ENCODE data around the gene GPC5.

Gene GPC5

DNA sequence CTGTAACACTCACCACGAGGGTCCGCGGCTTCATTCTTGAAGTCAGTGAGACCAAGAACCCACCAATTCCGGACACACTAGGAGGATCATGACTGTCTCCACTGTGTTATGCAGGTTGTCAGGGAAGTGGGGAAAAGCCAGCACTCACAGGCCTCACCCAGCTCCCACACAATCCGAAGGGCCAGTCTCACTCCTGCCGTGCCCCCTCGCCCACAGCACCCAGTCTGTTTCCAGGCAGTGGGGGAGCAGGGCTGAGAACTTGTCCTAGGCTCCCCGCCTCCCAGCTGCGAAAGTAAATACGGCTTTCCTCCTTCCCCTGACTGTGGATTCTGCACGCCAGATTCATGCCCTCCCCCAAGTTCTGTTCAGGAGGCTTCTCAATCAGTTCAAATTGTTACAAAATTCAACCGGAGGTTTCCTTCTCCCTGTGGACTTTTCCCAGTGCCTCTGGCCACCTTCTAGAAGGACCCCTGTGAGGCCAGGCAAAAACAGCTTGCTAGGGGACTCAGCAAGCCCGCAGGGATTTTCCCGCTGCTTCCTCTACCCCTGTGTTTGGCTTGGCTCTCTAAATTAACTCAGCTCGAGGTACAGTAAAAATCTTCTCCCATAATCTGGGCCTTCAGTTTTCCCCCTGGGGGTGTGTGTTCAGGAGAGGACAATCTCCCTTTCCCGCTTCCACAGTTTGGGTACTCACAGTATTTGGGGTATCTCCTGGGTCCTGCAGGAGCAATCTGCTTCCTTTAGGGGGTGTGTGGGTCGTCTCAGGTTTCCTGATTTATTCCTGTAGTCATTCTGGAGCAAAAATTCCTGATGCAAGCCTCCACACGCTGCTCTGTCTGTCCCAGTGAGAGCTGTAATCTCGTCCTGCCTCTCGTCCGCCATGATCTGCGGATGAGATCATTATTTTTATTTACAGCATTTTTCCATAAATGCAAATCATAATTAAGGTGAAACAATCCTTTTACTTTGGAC is 899.8 kb downstream of the GPC5 start:
- no peak overlapping the region for H3K9ac ChIP-seq (ENCODE audit: low read depth, low read length)
- H3K9me3 ChIP-seq (ENCODE audit: control insufficient read depth, insufficient read depth, low read length): no peaks in the 10 kb centered on the region
- H3K36me3 ChIP-seq (ENCODE audit: insufficient read depth, low read length): no peaks in the 10 kb centered on the region
- no peaks in the 10 kb centered on the region; the same call in 1 of the 2 replicates for H3K4me1 ChIP-seq (ENCODE audit: insufficient read depth, low read length)

DNA sequence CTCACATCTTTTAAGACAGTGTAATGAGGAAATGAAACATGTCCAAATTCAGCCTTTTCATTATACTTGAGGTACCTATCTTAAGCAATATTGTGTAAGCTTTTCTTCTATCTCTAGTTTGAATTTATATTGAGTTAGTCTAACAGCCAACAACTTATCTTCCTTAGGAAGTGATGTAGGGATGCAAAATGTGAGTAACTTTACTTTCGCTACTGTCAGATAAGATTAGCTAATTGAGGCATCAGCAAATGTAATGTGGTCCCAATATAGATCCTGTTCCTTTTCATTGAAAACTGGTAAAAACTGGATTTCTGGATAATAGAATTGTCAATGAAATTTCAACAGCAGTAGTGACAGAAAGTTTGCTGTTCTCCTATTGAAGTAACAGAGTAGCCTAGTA is 902.2 kb downstream of the GPC5 start:
- Histone ChIP-seq H3K9ac (ENCODE audit: low read depth, low read length) (no peak overlapping the region), H3K4me1 (ENCODE audit: insufficient read depth, low read length) (no peaks in the 10 kb centered on the region; the same call in 1 of the 2 replicates), H3K36me3 (ENCODE audit: insufficient read depth, low read length) (no peaks in the 10 kb centered on the region), H3K9me3 (ENCODE audit: control insufficient read depth, insufficient read depth, low read length) (no peaks in the 10 kb centered on the region)

GRCh38 chr13:92303428-92303827 is 905.0 kb downstream of the GPC5 start:
- Histone ChIP-seq H3K9ac (ENCODE audit: low read depth, low read length) (no peak overlapping the region), H3K9me3 (ENCODE audit: control insufficient read depth, insufficient read depth, low read length) (0 out of 2 replicates have a peak, but pooled peaks cover 2% of the 10 kb centered on the region), H3K4me1 (ENCODE audit: insufficient read depth, low read length) (no peaks in the 10 kb centered on the region; the same call in 1 of the 2 replicates), H3K36me3 (ENCODE audit: insufficient read depth, low read length) (no peaks in the 10 kb centered on the region)

GRCh38 chr13:92307752-92308151 is 909.3 kb downstream of the GPC5 start:
- H3K9me3 ChIP-seq (ENCODE audit: control insufficient read depth, insufficient read depth, low read length): 0 out of 2 replicates have a peak, but pooled peaks cover 2% of the 10 kb centered on the region
- no peaks in the 10 kb centered on the region for H3K36me3 ChIP-seq (ENCODE audit: insufficient read depth, low read length)
- H3K4me1 ChIP-seq (ENCODE audit: insufficient read depth, low read length): no peaks in the 10 kb centered on the region
- no peak overlapping the region for H3K9ac ChIP-seq (ENCODE audit: low read depth, low read length)

DNA sequence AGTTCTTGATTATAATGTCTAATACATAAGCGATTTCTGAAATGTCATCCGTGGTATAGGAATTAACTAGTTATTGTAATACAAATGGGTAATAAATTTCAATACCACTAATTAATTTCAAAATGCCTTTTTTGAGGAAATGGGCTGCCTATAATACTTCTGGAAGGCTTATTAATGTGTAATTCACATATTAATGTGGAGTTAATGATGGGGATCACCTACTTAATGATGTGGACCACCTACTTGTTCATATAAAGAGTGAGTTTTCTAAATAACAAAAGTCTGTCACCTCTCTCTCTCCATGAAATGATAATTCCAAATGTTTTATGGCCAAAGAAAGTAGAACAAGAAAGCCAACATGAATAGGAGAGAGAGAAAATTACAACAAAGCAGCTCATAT is 914.4 kb downstream of the GPC5 start:
- no peaks in the 10 kb centered on the region for H3K36me3 ChIP-seq (ENCODE audit: insufficient read depth, low read length)
- no peaks in the 10 kb centered on the region for H3K9me3 ChIP-seq (ENCODE audit: control insufficient read depth, insufficient read depth, low read length)
- H3K9ac ChIP-seq (ENCODE audit: low read depth, low read length): no peak overlapping the region
- no peaks in the 10 kb centered on the region for H3K4me1 ChIP-seq (ENCODE audit: insufficient read depth, low read length)

DNA sequence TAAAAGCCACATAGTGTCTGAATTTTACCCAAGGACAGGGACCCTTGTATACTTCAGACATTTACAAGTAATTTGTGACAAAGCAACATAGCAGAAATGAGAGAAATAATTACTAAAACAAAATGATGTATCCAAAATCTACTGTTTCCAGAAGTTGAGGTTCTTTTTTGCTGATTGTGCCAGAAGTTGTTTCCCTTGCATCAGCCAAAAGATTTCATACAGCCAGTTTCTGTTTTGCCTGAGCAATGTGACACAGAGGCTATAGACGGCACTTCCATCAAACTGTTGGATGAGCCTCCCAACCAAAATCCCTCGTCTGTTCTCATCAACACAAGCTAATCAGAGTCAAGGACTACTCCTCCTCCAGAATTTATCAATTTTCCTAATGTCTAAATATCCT is 915.0 kb downstream of the GPC5 start:
- Histone ChIP-seq H3K9me3 (ENCODE audit: control insufficient read depth, insufficient read depth, low read length) (no peaks in the 10 kb centered on the region), H3K4me1 (ENCODE audit: insufficient read depth, low read length) (no peaks in the 10 kb centered on the region)

GRCh38 chr13:92315265-92315664 is 916.8 kb downstream of the GPC5 start:
- H3K36me3 ChIP-seq (ENCODE audit: insufficient read depth, low read length): no peaks in the 10 kb centered on the region
- H3K9ac ChIP-seq (ENCODE audit: low read depth, low read length): no peak overlapping the region
- no peaks in the 10 kb centered on the region for H3K4me1 ChIP-seq (ENCODE audit: insufficient read depth, low read length)
- no peaks in the 10 kb centered on the region for H3K9me3 ChIP-seq (ENCODE audit: control insufficient read depth, insufficient read depth, low read length)

More for the DNA sequence above, 915.0 kb downstream of the GPC5 start:
- H3K36me3 ChIP-seq (ENCODE audit: insufficient read depth, low read length): no peaks in the 10 kb centered on the region
- no peak overlapping the region for H3K9ac ChIP-seq (ENCODE audit: low read depth, low read length)

GRCh38 chr13:92316030-92316429 is 917.6 kb downstream of the GPC5 start:
- H3K9me3 ChIP-seq (ENCODE audit: control insufficient read depth, insufficient read depth, low read length): no peaks in the 10 kb centered on the region
- H3K9ac ChIP-seq (ENCODE audit: low read depth, low read length): no peak overlapping the region
- no peaks in the 10 kb centered on the region for H3K4me1 ChIP-seq (ENCODE audit: insufficient read depth, low read length)
- H3K36me3 ChIP-seq (ENCODE audit: insufficient read depth, low read length): no peaks in the 10 kb centered on the region

DNA sequence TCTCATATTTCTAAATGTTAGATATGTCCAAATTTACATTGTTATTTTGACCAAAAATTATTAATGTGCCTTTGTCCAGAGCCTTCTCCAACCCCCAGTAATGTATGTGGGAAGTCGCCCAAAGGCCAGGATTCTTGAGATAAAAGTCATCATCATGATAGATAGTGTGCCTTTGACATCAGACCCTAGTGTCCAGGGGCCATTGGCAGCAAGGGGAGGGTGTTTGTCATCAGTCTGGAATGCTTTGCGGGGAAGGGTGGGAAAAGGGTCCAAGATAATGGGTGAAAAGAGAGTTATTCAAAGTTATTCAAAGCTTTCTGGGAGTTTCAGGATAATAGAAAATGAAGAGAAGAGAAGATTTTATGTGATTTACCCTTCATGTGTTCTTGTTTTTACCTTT is 918.6 kb downstream of the GPC5 start:
- Histone ChIP-seq H3K36me3 (ENCODE audit: insufficient read depth, low read length) (no peaks in the 10 kb centered on the region), H3K9me3 (ENCODE audit: control insufficient read depth, insufficient read depth, low read length) (no peaks in the 10 kb centered on the region), H3K4me1 (ENCODE audit: insufficient read depth, low read length) (no peaks in the 10 kb centered on the region), H3K9ac (ENCODE audit: low read depth, low read length) (no peak overlapping the region)

DNA sequence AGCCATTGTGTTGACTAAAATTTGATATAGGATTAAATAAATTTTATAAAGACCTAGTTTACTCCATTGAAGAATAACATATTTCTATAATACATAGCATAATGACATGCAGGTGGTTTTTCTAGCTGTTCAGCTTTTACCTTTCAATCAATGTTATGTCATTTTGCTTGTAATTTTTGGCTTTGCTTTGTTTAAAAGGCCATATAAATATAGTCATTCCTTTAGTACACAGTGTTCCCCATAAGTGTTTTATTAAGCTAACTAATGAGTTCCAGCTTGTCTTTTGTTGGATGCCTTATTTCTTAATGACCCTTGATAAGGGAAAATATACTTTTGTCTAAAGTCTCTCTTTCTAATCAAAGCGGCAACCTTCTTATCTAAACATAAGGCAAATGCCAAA is 921.9 kb downstream of the GPC5 start:
- H3K4me1 ChIP-seq (ENCODE audit: insufficient read depth, low read length): no peaks in the 10 kb centered on the region
- no peaks in the 10 kb centered on the region for H3K36me3 ChIP-seq (ENCODE audit: insufficient read depth, low read length)
- no peaks in the 10 kb centered on the region for H3K9me3 ChIP-seq (ENCODE audit: control insufficient read depth, insufficient read depth, low read length)
- H3K9ac ChIP-seq (ENCODE audit: low read depth, low read length): no peak overlapping the region

GRCh38 chr13:92321174-92321573 is 922.8 kb downstream of the GPC5 start:
- H3K9ac ChIP-seq (ENCODE audit: low read depth, low read length): no peak overlapping the region
- H3K4me1 ChIP-seq (ENCODE audit: insufficient read depth, low read length): no peaks in the 10 kb centered on the region
- no peaks in the 10 kb centered on the region for H3K36me3 ChIP-seq (ENCODE audit: insufficient read depth, low read length)
- H3K9me3 ChIP-seq (ENCODE audit: control insufficient read depth, insufficient read depth, low read length): no peaks in the 10 kb centered on the region

- H3K36me3 ChIP-seq (ENCODE audit: insufficient read depth, low read length): no peaks in the 10 kb centered on the region
- peaks cover 6% of the 10 kb centered on the region; the same call in 1 of the 2 replicates for H3K4me1 ChIP-seq (ENCODE audit: insufficient read depth, low read length)
Observed at GRCh38 chr13:92345627-92346026, 947.2 kb downstream of the GPC5 start.

DNA sequence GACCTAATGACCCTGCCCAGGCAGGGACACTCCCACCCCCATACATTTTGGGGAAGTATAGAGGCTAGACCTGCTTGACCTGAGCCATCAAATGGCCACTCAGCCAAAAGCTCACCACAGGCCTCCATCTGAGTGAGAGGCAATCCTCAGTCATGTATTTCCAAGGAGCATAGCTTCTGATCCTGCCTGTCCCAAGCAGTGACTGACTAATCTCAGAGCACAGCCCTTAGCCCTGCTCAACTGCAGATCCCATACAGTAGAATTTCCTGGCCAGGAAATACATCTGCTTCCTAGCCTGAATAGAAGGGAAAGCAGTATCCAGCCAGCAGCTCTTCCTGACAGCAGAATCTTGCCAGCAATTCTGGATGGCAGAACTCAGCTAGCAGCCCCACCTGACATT is 947.6 kb downstream of the GPC5 start:
- Histone ChIP-seq H3K36me3 (ENCODE audit: insufficient read depth, low read length) (no peaks in the 10 kb centered on the region), H3K9ac (ENCODE audit: low read depth, low read length) (no peak overlapping the region), H3K4me1 (ENCODE audit: insufficient read depth, low read length) (peaks cover 6% of the 10 kb centered on the region; the same call in 1 of the 2 replicates)

More at GRCh38 chr13:92345627-92346026, 947.2 kb downstream of the GPC5 start:
- no peaks in the 10 kb centered on the region for H3K9me3 ChIP-seq (ENCODE audit: control insufficient read depth, insufficient read depth, low read length)
- H3K9ac ChIP-seq (ENCODE audit: low read depth, low read length): no peak overlapping the region

GRCh38 chr13:92354583-92354982 is 956.2 kb downstream of the GPC5 start:
- H3K9ac ChIP-seq (ENCODE audit: low read depth, low read length): no peak overlapping the region
- H3K4me1 ChIP-seq (ENCODE audit: insufficient read depth, low read length): no peaks in the 10 kb centered on the region
- no peaks in the 10 kb centered on the region for H3K36me3 ChIP-seq (ENCODE audit: insufficient read depth, low read length)
- peaks cover 12% of the 10 kb centered on the region for H3K9me3 ChIP-seq (ENCODE audit: control insufficient read depth, insufficient read depth, low read length)

More for the DNA sequence above, 947.6 kb downstream of the GPC5 start:
- no peaks in the 10 kb centered on the region for H3K9me3 ChIP-seq (ENCODE audit: control insufficient read depth, insufficient read depth, low read length)

- Histone ChIP-seq H3K9me3 (ENCODE audit: control insufficient read depth, insufficient read depth, low read length) (peaks cover 12% of the 10 kb centered on the region), H3K36me3 (ENCODE audit: insufficient read depth, low read length) (no peaks in the 10 kb centered on the region), H3K4me1 (ENCODE audit: insufficient read depth, low read length) (no peaks in the 10 kb centered on the region), H3K9ac (ENCODE audit: low read depth, low read length) (no peak overlapping the region)
Observed at GRCh38 chr13:92355213-92355612, 956.8 kb downstream of the GPC5 start.
